GM18909 (cell line): ENCODE data around the gene HSPG2.
"Not testable (repeated sequence)": the region's sequence is repeated elsewhere in the genome, so short reads cannot be mapped to it uniquely, and the experiment has no call there.

Experiments
- ATAC-seq: cut with Tn5 transposase; IDR thresholded peaks from one replicate; pipeline ENCODE4 v1.9.1; 2021; ENCODE audit warnings: mild to moderate bottlenecking; ENCODE audit not compliant: unreplicated experiment, poor library complexity

The HSPG2 gene

DNA sequence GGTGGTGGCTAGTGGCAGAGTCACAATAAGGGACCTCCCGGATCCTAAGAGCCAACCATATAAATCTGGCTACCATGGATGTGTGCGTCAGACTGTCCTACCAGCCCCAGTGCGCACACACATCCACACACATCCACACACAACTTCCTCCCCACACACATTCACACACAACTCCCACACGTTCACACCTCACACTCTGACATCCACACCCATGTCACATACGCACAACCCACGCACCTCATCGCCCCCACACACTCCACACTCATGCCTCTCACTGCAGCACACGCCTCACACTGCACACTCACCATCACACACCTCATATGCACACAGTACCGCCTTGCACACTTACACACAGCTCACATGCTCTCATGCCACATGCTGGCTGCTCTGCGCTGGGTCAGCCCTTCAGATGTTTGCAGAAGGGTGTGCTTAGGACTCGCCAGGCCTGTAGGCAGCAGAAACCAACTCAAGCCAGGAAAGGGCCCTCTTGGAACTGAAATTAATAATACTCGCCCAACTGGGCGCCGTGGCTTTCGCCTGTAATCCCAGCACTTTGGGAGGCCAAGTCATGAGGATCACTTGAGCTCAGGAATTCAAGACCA, 122.0 kb downstream of the HSPG2 start:
- ATAC-seq: no peak

GRCh38 chr1:21814241-21814918, 122.7 kb downstream of the HSPG2 start:
- ATAC-seq: no peak

GRCh38 chr1:21813542-21813941, 123.6 kb downstream of the HSPG2 start:
- no peak for ATAC-seq

GRCh38 chr1:21811875-21812305, 125.2 kb downstream of the HSPG2 start, which contains the start of gene LDLRAD2:
Gene LDLRAD2, plus strand, starts transcription at chr1:21812265. Its CDS starts 187 bp downstream, at chr1:21812452.
- ATAC-seq: no peak

- no peak for ATAC-seq
Observed at GRCh38 chr1:21804536-21804935, 132.6 kb downstream of the HSPG2 start.

DNA sequence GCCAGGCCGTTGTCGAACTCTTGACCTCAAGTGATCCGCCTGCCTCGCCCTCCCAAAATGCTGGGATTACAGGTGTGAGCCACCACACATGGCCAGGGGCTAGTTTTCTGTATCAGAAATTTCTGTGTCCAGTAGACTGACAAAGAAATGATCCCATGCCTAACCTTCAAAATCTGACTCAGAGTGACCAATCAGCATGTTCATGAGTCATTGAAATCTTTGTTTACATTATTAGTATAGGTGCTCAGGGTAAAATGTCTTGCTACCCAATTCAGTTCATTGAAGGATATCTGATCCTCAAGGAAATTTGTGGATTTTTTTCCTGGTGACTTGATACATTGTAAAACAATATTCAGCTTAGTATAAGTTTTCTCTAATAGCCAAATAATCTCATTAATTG, 136.0 kb downstream of the HSPG2 start:
- ATAC-seq: no peak

DNA sequence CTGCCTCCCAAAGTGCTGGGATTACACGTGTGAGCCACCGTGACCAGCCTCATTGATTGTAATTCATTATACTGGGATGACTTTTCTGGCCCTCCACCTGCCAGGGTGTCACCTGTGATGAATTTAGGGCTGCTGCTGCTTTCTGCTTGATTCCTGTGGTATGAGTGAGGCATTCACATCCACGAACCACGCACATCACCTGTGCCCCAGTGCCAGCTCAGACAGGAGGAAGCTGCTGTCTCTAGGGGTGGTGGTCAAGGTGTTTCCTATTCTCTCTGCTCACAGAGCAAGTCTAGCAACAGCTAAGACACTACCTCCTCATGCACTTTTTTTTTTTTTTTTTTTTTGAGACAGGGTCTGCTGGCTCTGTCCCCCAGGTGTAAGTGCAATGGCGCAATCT, 137.4 kb downstream of the HSPG2 start:
- no peak for ATAC-seq

DNA sequence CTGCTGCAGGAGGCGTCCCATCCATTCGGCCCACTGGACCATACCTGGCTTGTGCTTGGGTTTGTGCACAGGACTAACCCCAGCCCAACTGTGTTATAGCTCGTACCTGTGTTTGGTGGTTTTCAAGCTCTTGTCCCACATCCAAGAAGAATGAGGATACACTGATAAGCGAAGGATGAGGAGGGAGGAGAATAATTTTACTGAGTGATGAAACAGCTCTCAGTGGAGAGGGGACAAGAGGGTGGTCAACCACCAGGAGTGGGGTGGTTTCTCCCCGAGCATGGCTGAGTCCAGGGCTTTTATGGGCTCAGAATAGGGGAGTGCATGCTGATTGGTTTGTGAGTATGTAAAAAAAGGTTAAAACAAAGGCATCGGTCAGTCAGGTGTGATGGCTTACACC, 142.0 kb downstream of the HSPG2 start:
- no peak for ATAC-seq

DNA sequence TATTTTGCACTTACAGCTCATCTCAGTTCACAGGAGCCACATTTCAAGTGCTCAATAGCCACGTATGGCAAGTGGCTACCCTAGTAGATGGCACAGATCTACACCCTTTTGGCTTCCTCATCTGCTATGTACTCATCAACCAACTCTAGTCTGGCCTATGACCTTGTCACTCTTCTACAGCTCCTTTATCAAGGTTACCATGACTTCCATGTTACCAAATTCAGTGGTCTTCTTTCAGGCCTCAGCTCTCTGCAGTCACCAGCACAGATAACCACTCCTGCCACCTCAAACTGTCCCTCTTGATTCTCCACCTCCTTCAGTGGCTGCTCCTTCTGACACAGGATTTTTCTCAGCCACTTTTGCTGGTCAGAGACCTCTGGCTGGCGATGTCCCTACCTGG, 142.5 kb downstream of the HSPG2 start:
- no peak for ATAC-seq

GRCh38 chr1:21793104-21793503, 144.0 kb downstream of the HSPG2 start:
- ATAC-seq: no peak

- no peak for ATAC-seq
Observed at GRCh38 chr1:21786640-21787039, 150.5 kb downstream of the HSPG2 start.

DNA sequence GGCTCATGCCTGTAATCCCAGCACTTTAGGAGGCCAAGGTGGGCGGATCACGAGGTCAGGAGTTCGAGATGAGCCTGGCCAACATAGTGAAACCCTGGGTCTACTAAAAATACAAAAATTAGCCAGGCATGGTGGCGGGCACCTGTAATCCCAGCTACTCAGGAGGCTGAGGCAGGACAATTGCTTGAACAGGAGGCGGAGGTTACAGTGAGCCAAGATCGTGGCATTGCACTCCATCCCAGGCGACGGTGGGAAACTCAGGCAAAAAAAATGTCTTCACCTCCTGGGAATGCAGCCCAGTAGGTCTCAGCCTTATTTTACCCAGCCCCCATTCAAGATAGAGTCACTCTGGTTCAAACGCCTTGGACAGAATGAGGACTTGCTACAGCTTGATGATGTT, 151.3 kb downstream of the HSPG2 start:
- ATAC-seq: not testable (repeated sequence)

DNA sequence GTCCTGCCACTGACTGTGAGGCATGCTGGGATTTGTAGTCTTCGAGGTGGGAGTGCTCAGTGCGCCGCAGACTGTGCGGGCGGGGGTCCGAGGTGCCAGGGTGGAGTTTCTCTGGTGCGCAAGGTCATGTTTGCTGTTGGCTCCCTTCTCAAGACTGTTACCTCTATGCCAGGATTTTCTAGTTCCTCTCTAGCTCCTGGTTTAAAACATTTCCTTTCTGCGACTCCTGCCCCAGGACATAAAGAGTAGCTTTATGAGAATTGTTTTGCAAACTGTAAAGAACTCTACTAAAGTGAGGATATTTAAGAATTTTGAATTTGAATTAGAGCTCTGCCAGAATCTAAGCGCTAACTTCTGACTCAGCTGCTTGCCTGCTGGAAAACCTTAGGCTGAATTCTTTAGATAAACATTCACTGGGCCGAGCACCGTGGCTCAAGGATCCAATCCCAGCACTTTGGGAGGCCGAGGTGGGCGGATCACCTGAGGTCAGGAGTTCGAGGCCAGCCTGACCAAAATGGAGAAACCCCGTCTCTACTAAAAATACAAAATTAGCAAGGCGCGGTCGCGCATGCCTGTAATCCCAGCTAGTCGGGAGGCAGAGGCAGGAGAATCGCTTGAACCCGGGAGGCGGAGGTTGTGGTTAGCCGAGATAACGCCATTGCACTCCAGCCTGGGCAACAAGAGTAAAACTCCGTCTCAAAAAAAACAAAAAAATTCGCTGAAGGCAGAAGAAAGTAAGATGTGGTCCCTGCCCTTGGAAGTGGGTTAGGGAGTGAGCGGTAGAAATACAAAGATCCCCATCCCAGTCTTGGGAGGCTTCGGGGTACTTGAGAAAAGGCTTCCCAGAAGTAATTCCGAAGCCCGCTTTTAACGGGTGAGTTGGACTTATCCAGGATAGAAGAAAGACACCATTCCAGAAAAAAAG, 153.2 kb downstream of the HSPG2 start:
- ATAC-seq: no peak

GRCh38 chr1:21782868-21783678, 154.0 kb downstream of the HSPG2 start, which contains the start of gene USP48:
Gene USP48, minus strand, starts transcription at chr1:21783149. Its CDS starts 192 bp downstream, at chr1:21782957.
- peak; percentile 73 for ATAC-seq

GRCh38 chr1:21782349-21782867, 154.7 kb downstream of the HSPG2 start:
- ATAC-seq: peak; percentile 26

DNA sequence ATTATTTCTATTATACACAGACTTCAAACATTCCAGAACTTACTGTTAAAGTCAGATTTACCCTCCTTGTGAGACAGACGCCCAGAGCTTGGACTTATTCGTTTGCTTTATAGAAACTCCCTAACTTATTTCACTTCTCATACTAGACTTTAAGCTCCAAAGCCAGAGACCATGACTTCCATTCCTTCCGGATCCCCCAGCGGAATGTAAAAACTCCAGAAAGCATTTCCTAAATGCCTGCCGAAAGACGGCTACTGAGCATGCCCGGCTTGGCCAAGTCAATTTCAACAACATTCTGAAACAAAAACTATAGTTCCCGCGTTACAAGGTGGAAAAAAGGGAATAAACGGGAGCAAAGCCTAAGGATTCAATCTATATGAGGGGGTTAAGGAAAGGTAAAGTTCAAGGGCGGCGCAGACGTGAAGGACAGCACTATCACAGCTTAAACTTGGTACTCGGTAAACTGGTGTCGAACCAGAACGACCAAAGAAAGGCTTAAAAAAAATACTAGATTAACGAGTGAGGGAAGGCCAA, 155.2 kb downstream of the HSPG2 start:
- peak; percentile 24 for ATAC-seq

GRCh38 chr1:21779613-21780521, 157.2 kb downstream of the HSPG2 start:
- ATAC-seq: no peak

- ATAC-seq: no peak
Observed at GRCh38 chr1:21778405-21778727, 158.7 kb downstream of the HSPG2 start.

- ATAC-seq: not testable (repeated sequence)
Observed at GRCh38 chr1:21776925-21777324, 160.2 kb downstream of the HSPG2 start.
